NCI-H128 (cell line): Measurements from ENCODE around the gene GREM1.

Experiments
- DNase-seq: peaks from one replicate; lab custom pipeline; 2025; ENCODE audit not compliant: unreplicated experiment; lab: John Stamatoyannopoulos, UW

GREM1 gene

GRCh38 chr15:32778391-32779176, 60.8 kb downstream of the GREM1 start:
- no peak for DNase-seq

- DNase-seq: no peak
Measured at GRCh38 chr15:32781781-32782180, 64.0 kb downstream of the GREM1 start.

GRCh38 chr15:32784581-32784980, 66.8 kb downstream of the GREM1 start:
- DNase-seq: no peak

GRCh38 chr15:32786906-32787305, 69.1 kb downstream of the GREM1 start:
- DNase-seq: no peak

GRCh38 chr15:32787949-32788348, 70.1 kb downstream of the GREM1 start:
- DNase-seq: no peak

GRCh38 chr15:32790352-32790999, 72.7 kb downstream of the GREM1 start:
- no peak for DNase-seq

GRCh38 chr15:32792436-32792835, 74.6 kb downstream of the GREM1 start:
- no peak for DNase-seq
